ENCODE results near the gene PLK2. TPM values are rescaled to one million over a fixed set of nuclear protein-coding genes. Genes with fewer than 3 reads are reported as not detected.

PLK2 gene
- total and polyA plus RNA-seq, 10 donors, result 23.2 to 519 (median 296) TPM

- 57 to 78% (median 67%) methylated on average over 2 of the region's 2 CpGs for WGBS, 5 donors
- H3K36me3 ChIP-seq, result no peaks in the 10 kb centered on the region
- H3K9me3 ChIP-seq, result peaks cover 0 to 16% (median 2%) of the 10 kb centered on the region in 8 donors
- H3K4me3 ChIP-seq, result no peak overlapping the region
- intact Hi-C loops (cut with DNase I; ENCODE audit: low total_unique reads), result no loop called here
- TF ChIP-seq, protein P1, sequence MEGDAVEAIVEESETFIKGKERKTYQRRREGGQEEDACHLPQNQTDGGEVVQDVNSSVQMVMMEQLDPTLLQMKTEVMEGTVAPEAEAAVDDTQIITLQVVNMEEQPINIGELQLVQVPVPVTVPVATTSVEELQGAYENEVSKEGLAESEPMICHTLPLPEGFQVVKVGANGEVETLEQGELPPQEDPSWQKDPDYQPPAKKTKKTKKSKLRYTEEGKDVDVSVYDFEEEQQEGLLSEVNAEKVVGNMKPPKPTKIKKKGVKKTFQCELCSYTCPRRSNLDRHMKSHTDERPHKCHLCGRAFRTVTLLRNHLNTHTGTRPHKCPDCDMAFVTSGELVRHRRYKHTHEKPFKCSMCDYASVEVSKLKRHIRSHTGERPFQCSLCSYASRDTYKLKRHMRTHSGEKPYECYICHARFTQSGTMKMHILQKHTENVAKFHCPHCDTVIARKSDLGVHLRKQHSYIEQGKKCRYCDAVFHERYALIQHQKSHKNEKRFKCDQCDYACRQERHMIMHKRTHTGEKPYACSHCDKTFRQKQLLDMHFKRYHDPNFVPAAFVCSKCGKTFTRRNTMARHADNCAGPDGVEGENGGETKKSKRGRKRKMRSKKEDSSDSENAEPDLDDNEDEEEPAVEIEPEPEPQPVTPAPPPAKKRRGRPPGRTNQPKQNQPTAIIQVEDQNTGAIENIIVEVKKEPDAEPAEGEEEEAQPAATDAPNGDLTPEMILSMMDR (IDR thresholded peaks at IDR 0.05 in 8 of 11, conservative IDR thresholded peaks at IDR 0.05 in 3 of 11), result no peak
- TF ChIP-seq POLR2AphosphoS5 (IDR thresholded peaks at IDR 0.05), result no peak
- no peak for TF ChIP-seq POLR2A (IDR thresholded peaks at IDR 0.05)
- no peak overlapping the region for H3K27ac ChIP-seq
- no peaks in the 10 kb centered on the region for H3K4me1 ChIP-seq
- DNase-seq, result no peak
- no peaks in the 10 kb centered on the region for H3K27me3 ChIP-seq (replicated peaks in 1 of 7)
Measured at GRCh38 chr5:58447226-58447625, 12.7 kb downstream of the PLK2 start.

- TF ChIP-seq, protein P1 (IDR thresholded peaks at IDR 0.05 in 8 of 11, conservative IDR thresholded peaks at IDR 0.05 in 3 of 11), result no peak
- Histone ChIP-seq H3K27me3 (replicated peaks in 1 of 7) (no peaks in the 10 kb centered on the region), H3K9me3 (peaks cover 0 to 16% (median 2%) of the 10 kb centered on the region in 8 donors), H3K36me3 (no peaks in the 10 kb centered on the region), H3K4me3 (no peak overlapping the region), H3K27ac (no peak overlapping the region), H3K4me1 (no peaks in the 10 kb centered on the region)
- no peak for DNase-seq
- intact Hi-C loops (cut with DNase I; ENCODE audit: low total_unique reads), result no loop called here
- 87 to 91% (median 90%) methylated on average over 10 of the region's 10 CpGs for WGBS, 5 donors
Measured at GRCh38 chr5:58446024-58446423, 13.9 kb downstream of the PLK2 start.

- no peak for DNase-seq
- no peaks in the 10 kb centered on the region for H3K36me3 ChIP-seq
- H3K9me3 ChIP-seq, result peaks cover 0 to 16% (median 2%) of the 10 kb centered on the region in 8 donors
- H3K27ac ChIP-seq, result no peak overlapping the region
- no peak overlapping the region for H3K4me3 ChIP-seq
- H3K4me1 ChIP-seq, result no peaks in the 10 kb centered on the region
- H3K27me3 ChIP-seq (replicated peaks in 1 of 7), result no peaks in the 10 kb centered on the region
- TF ChIP-seq POLR2A (IDR thresholded peaks at IDR 0.05) (no peak), POLR2AphosphoS5 (IDR thresholded peaks at IDR 0.05) (no peak)
- TF ChIP-seq, protein P1 (IDR thresholded peaks at IDR 0.05 in 8 of 11, conservative IDR thresholded peaks at IDR 0.05 in 3 of 11), result no peak
- intact Hi-C loops (cut with DNase I; ENCODE audit: low total_unique reads), result no loop called here
Measured at GRCh38 chr5:58444805-58445204, 15.1 kb downstream of the PLK2 start.

DNA sequence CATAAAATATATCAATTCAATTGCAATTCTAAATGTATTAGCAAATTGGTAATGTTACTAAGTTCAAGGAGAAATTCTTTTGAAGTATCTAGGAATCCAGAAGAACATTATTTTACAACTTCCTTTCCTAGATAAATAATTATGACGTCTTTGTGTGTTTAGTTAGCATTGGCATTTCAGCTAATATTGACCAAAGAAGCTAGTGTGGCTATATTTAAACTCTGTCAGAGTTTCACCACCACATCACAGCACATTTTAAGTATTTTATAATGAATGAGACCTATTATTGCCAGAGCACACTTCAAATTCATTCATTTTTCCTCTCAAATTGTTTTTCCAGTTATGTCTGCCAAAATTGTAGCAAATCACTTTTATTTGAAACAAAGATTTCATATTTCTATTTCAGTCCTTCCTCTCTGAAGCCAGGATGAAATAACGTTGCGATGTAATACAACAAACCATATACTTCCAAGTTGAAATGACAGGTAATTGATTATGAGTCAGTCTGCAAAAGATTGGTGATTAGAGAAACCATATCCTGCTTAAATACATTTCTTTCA, 18.9 kb downstream of the PLK2 start:
- Histone ChIP-seq H3K27ac (no peak overlapping the region), H3K4me3 (no peak overlapping the region), H3K36me3 (no peaks in the 10 kb centered on the region), H3K9me3 (peaks cover 0 to 12% (median under 1%) of the 10 kb centered on the region in 8 donors), H3K27me3 (replicated peaks in 1 of 7) (no peaks in the 10 kb centered on the region), H3K4me1 (no peaks in the 10 kb centered on the region)
- intact Hi-C loops (cut with DNase I; ENCODE audit: low total_unique reads), result no loop called here
- no peak for DNase-seq
- TF ChIP-seq, protein P1 (IDR thresholded peaks at IDR 0.05 in 8 of 11, conservative IDR thresholded peaks at IDR 0.05 in 3 of 11), result no peak
- TF ChIP-seq POLR2A (IDR thresholded peaks at IDR 0.05) (no peak), POLR2AphosphoS5 (IDR thresholded peaks at IDR 0.05) (no peak)
- 49 to 67% (median 55%) methylated on average over 3 of the region's 3 CpGs for WGBS, 5 donors

Measured in spleen (tissue), 11 donors.